Measurements from ENCODE around the gene HMCN1. TPM values are rescaled to one million over a fixed set of nuclear protein-coding genes. Genes with fewer than 3 reads are reported as not detected.

The HMCN1 gene
- total and polyA plus RNA-seq, 4 donors, result 3.2 to 149 (median 15.4) TPM

DNA sequence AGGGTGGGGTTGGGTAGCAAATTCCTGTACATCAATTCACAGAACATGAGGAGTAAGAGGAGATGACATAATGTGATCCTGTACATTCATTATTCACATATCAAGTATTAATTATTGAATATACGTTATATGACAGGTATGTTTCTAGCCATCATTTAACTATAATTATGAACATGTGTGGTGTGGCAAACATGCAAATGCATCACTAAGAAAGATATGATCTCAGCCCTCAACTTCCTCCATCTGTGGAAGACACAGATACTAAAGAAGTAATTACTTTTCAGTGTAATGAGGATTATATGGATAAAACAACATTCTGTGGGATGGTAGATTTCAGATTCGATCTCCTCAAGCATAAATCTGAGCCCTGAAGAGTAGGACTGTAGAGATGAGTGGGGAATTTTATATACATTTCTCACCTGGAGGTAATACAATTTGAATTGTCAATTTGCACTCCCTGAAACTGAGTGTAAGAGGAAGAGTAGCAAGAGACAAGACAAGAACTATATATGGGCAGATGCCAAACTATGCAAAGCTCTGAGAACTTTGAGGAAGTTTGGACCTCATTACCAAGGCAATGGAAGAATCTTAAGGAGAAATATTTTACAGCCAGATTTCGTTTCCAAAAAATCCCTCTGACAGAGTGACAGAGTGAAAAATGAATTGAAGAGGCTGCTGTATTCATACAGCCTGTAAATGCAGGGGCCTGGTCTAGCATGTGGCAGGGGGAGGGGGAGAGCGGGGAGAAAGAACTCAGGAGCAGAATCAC, 365.3 kb downstream of the HMCN1 start:
- H3K4me1 ChIP-seq (ENCODE audit: control insufficient read depth in 5 of 5, insufficient read depth in 5 of 5, low read length in 5 of 5), result peaks cover 0 to 2% (median 0%) of the 10 kb centered on the region in 5 donors
- TF ChIP-seq, protein P1, sequence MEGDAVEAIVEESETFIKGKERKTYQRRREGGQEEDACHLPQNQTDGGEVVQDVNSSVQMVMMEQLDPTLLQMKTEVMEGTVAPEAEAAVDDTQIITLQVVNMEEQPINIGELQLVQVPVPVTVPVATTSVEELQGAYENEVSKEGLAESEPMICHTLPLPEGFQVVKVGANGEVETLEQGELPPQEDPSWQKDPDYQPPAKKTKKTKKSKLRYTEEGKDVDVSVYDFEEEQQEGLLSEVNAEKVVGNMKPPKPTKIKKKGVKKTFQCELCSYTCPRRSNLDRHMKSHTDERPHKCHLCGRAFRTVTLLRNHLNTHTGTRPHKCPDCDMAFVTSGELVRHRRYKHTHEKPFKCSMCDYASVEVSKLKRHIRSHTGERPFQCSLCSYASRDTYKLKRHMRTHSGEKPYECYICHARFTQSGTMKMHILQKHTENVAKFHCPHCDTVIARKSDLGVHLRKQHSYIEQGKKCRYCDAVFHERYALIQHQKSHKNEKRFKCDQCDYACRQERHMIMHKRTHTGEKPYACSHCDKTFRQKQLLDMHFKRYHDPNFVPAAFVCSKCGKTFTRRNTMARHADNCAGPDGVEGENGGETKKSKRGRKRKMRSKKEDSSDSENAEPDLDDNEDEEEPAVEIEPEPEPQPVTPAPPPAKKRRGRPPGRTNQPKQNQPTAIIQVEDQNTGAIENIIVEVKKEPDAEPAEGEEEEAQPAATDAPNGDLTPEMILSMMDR (IDR thresholded peaks at IDR 0.05; ENCODE audit: control extremely low read depth, extremely low read depth), result no peak

DNA sequence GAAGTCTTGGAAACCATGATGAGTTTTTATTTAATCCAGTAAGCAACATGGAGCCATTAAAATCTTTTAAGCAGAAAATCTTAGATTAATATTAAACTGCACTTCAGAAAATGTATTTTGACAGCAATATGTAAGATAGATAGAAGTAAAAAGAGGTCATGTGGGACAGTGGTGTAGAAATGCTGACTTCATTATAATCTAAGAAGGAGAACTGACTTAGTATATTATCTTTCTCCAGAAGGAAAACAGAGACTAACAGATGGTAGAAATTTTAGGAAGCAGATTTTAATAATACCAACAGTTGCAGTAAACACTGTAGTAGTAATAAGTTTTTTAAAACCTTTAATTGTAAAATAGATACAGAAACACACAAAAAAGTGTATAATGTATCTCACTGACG, 367.9 kb downstream of the HMCN1 start:
- ATAC-seq (ENCODE audit: insufficient read depth, low FRiP score), result no peak
- peaks cover 0 to 3% (median 2%) of the 10 kb centered on the region in 4 donors for H3K36me3 ChIP-seq (ENCODE audit: control insufficient read depth in 4 of 4, insufficient read depth in 4 of 4, low read length in 4 of 4)
- no peak overlapping the region for H3K9ac ChIP-seq (ENCODE audit: insufficient read depth in 1 of 2, low read length in 2 of 2)
- 83 to 85% methylated on average over 1 of the region's 1 CpG for WGBS, 2 donors
- no peaks in the 10 kb centered on the region for H3K27me3 ChIP-seq (ENCODE audit: control insufficient read depth in 3 of 3, insufficient read depth in 3 of 3, low read length in 2 of 3)
- DNase-seq, result no peak
- no peak overlapping the region for H3K4me3 ChIP-seq
- TF ChIP-seq, protein P1 (IDR thresholded peaks at IDR 0.05; ENCODE audit: control extremely low read depth, extremely low read depth), result no peak
- H3K27ac ChIP-seq (ENCODE audit: low read depth in 1 of 2, low read length in 1 of 2), result no peak overlapping the region
- H3K9me3 ChIP-seq (ENCODE audit: control insufficient read depth in 4 of 4, insufficient read depth in 3 of 4, low read length in 3 of 4), result no peaks in the 10 kb centered on the region
- no peaks in the 10 kb centered on the region for H3K4me1 ChIP-seq (ENCODE audit: control insufficient read depth in 5 of 5, insufficient read depth in 5 of 5, low read length in 5 of 5)

More for the DNA sequence above, 365.3 kb downstream of the HMCN1 start:
- H3K4me3 ChIP-seq, result no peak overlapping the region
- DNase-seq (no peak), ATAC-seq (ENCODE audit: insufficient read depth, low FRiP score) (no peak)
- no peaks in the 10 kb centered on the region for H3K9me3 ChIP-seq (ENCODE audit: control insufficient read depth in 4 of 4, insufficient read depth in 3 of 4, low read length in 3 of 4)
- no peak overlapping the region for H3K27ac ChIP-seq (ENCODE audit: low read depth in 1 of 2, low read length in 1 of 2)
- 82 to 87% methylated on average over 4 of the region's 4 CpGs for WGBS, 2 donors
- H3K36me3 ChIP-seq (ENCODE audit: control insufficient read depth in 4 of 4, insufficient read depth in 4 of 4, low read length in 4 of 4), result peaks cover 0 to 4% (median 2%) of the 10 kb centered on the region in 4 donors
- no peak overlapping the region for H3K9ac ChIP-seq (ENCODE audit: insufficient read depth in 1 of 2, low read length in 2 of 2)
- H3K27me3 ChIP-seq (ENCODE audit: control insufficient read depth in 3 of 3, insufficient read depth in 3 of 3, low read length in 2 of 3), result no peaks in the 10 kb centered on the region

DNA sequence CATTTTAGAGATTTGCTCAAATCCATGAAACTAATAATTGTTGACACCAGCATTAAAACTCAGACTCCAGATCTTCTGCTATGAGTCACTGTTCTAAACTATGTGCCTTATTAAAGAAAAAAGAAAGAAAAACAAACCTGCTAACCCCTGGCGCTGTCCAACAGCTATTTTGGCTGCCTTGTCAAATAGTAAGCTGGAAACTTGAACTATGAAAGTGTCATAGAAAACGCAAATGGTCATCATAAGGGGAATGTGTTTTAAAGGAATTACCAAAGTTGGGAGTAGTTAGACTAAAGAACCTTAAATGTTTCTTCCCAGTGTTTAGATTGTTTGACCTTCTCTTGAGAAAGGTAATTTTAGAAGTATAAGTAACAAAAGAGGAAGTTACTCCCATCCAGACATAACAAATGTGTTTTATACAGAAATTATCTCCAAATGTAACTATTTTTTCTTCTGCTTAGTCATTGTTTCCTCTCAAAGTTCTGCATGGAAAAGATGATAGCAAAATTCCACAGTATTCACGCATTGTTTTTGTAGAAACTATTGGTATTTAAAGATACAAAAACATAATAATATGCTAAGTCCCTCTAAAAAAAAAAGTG, 368.5 kb downstream of the HMCN1 start:
- Histone ChIP-seq H3K27me3 (ENCODE audit: control insufficient read depth in 3 of 3, insufficient read depth in 3 of 3, low read length in 2 of 3) (no peaks in the 10 kb centered on the region), H3K36me3 (ENCODE audit: control insufficient read depth in 4 of 4, insufficient read depth in 4 of 4, low read length in 4 of 4) (peaks cover 0 to 3% (median 2%) of the 10 kb centered on the region in 4 donors), H3K9ac (ENCODE audit: insufficient read depth in 1 of 2, low read length in 2 of 2) (no peak overlapping the region), H3K4me3 (no peak overlapping the region), H3K9me3 (ENCODE audit: control insufficient read depth in 4 of 4, insufficient read depth in 3 of 4, low read length in 3 of 4) (no peaks in the 10 kb centered on the region), H3K4me1 (ENCODE audit: control insufficient read depth in 5 of 5, insufficient read depth in 5 of 5, low read length in 5 of 5) (no peaks in the 10 kb centered on the region), H3K27ac (ENCODE audit: low read depth in 1 of 2, low read length in 1 of 2) (no peak overlapping the region)
- peak; percentile 41 for ATAC-seq (ENCODE audit: insufficient read depth, low FRiP score)
- peak in 2 of 3 donors; percentile 7 to 19 for DNase-seq
- TF ChIP-seq, protein P1 (IDR thresholded peaks at IDR 0.05; ENCODE audit: control extremely low read depth, extremely low read depth), result no peak
- 32 to 43% methylated on average over 3 of the region's 3 CpGs for WGBS, 2 donors

Measured in lung (tissue), 12 donors.